ENCODE data around the gene CRYBG2. TPM values are rescaled to one million over a fixed set of nuclear protein-coding genes. Genes with fewer than 3 reads are reported as not detected.

The CRYBG2 gene
- total RNA-seq, 2 experiments from 2014 or later: 4.5 to 6.4 TPM

DNA sequence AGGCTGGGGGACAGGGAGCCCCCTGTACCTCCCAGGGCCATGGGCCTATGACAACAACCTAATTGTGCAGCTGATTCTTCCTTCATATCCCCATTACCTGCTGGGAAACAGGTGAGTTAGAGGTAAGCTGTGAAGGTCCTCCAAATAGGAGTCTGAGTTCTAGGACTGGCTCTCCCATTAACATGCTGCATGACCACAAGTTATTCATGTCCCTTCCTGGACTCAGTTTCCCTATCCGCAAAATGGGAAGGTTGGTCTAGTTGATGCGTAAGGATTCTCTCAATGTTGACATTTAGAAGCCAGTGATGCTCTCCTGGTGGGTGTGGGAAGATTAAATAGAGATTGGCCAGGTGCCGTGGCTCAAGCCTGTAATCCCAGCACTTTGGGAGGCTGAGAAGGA lies 14.6 kb upstream of the CRYBG2 start:
- Mint-ChIP-seq H3K4me3 (no peak overlapping the region), H3K27ac (no peak overlapping the region), H3K27me3 (peaks cover 3% of the 10 kb centered on the region), H3K9me3 (no peaks in the 10 kb centered on the region), H3K4me1 (ENCODE audit: low read depth) (peaks cover 49% of the 10 kb centered on the region), H3K36me3 (ENCODE audit: low read depth) (peaks cover 5% of the 10 kb centered on the region)
- DNase-seq (no peak), ATAC-seq (no peak)
- intact Hi-C loops (cut with micrococcal nuclease): no loop called here
- CTCF ChIA-PET: interaction anchor here (1.8 kb wide), 1 partner anchor 47 kb away, joined by 4 read pairs; no protein-coding TSS in a partner anchor
- POLR2A ChIA-PET: no interaction called here
- TF ChIP-seq, protein P1, sequence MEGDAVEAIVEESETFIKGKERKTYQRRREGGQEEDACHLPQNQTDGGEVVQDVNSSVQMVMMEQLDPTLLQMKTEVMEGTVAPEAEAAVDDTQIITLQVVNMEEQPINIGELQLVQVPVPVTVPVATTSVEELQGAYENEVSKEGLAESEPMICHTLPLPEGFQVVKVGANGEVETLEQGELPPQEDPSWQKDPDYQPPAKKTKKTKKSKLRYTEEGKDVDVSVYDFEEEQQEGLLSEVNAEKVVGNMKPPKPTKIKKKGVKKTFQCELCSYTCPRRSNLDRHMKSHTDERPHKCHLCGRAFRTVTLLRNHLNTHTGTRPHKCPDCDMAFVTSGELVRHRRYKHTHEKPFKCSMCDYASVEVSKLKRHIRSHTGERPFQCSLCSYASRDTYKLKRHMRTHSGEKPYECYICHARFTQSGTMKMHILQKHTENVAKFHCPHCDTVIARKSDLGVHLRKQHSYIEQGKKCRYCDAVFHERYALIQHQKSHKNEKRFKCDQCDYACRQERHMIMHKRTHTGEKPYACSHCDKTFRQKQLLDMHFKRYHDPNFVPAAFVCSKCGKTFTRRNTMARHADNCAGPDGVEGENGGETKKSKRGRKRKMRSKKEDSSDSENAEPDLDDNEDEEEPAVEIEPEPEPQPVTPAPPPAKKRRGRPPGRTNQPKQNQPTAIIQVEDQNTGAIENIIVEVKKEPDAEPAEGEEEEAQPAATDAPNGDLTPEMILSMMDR (IDR thresholded peaks at IDR 0.05): no peak

GRCh38 chr1:26368006-26368405 lies 14.1 kb upstream of the CRYBG2 start:
- ATAC-seq (no peak), DNase-seq (no peak)
- peaks cover 5% of the 10 kb centered on the region for H3K36me3 Mint-ChIP-seq (ENCODE audit: low read depth)
- no peaks in the 10 kb centered on the region for H3K9me3 Mint-ChIP-seq
- ChIA-PET POLR2A (no interaction called here), CTCF (interaction anchor here (1.7 to 1.8 kb wide), 2 partner anchors 46 to 80 kb away, joined by 3 to 4 read pairs; no protein-coding TSS in a partner anchor)
- peaks cover 3% of the 10 kb centered on the region for H3K27me3 Mint-ChIP-seq
- no peak overlapping the region for H3K4me3 Mint-ChIP-seq
- intact Hi-C loops (cut with micrococcal nuclease): no loop called here
- H3K4me1 Mint-ChIP-seq (ENCODE audit: low read depth): peaks cover 50% of the 10 kb centered on the region
- TF ChIP-seq, protein P1 (IDR thresholded peaks at IDR 0.05): no peak
- no peak overlapping the region for H3K27ac Mint-ChIP-seq

- CTCF ChIA-PET: interaction anchor here (1.7 to 1.8 kb wide), 3 partner anchors 46 to 79 kb away, joined by 3 to 5 read pairs (median 4); no protein-coding TSS in a partner anchor
- Mint-ChIP-seq H3K4me1 (ENCODE audit: low read depth) (peaks cover 45% of the 10 kb centered on the region), H3K36me3 (ENCODE audit: low read depth) (peaks cover 5% of the 10 kb centered on the region), H3K4me3 (no peak overlapping the region), H3K9me3 (no peaks in the 10 kb centered on the region), H3K27ac (no peak overlapping the region), H3K27me3 (peaks cover 3% of the 10 kb centered on the region)
- TF ChIP-seq, protein P1 (IDR thresholded peaks at IDR 0.05): no peak
- ATAC-seq (no peak), DNase-seq (no peak)
- intact Hi-C loops (cut with micrococcal nuclease): no loop called here
- POLR2A ChIA-PET: no interaction called here
Measured at GRCh38 chr1:26367441-26367840, 13.5 kb upstream of the CRYBG2 start.

DNA sequence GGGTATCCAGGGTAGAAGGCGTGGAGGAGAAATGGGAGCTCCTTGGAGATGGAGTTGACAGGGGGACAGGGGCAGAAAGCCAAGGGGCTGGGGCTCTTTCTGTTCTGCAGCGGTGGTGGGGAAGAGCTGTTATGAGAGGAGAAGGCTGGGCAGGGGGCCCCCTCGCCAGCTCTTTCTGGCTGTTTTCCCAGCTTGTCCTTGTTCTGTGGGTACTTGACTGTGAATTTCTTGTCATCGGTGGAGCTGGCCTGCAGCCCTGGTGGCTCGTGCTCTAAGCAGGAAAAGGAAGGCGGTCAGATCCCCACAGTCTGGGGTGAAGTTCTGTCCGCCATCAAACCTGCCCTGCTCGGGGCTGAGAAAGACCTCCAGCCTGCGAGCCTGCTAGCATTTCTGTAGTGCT lies 11.0 kb upstream of the CRYBG2 start:
- TF ChIP-seq, protein P1 (IDR thresholded peaks at IDR 0.05): no peak
- POLR2A ChIA-PET: interaction anchor here (0.9 to 2.2 kb wide), 4 partner anchors 9 to 130 kb away, joined by 3 to 13 read pairs (median 4); no protein-coding TSS in a partner anchor
- H3K4me3 Mint-ChIP-seq: no peak overlapping the region
- intact Hi-C loops (cut with micrococcal nuclease): no loop called here
- no peak overlapping the region for H3K27ac Mint-ChIP-seq
- H3K36me3 Mint-ChIP-seq (ENCODE audit: low read depth): no peaks in the 10 kb centered on the region
- H3K4me1 Mint-ChIP-seq (ENCODE audit: low read depth): peaks cover 35% of the 10 kb centered on the region
- no peaks in the 10 kb centered on the region for H3K9me3 Mint-ChIP-seq
- ATAC-seq: no peak
- peaks cover 17% of the 10 kb centered on the region for H3K27me3 Mint-ChIP-seq
- DNase-seq: no peak
- CTCF ChIA-PET: interaction anchor here (1.0 to 4.1 kb wide), 24 partner anchors 9 to 307 kb away, joined by 3 to 53 read pairs (median 7); partner anchors contain the start of genes CEP85, LIN28A, ZNF593 and ZNF683
